ENCODE results near the gene PCDHGA2.

DNA sequence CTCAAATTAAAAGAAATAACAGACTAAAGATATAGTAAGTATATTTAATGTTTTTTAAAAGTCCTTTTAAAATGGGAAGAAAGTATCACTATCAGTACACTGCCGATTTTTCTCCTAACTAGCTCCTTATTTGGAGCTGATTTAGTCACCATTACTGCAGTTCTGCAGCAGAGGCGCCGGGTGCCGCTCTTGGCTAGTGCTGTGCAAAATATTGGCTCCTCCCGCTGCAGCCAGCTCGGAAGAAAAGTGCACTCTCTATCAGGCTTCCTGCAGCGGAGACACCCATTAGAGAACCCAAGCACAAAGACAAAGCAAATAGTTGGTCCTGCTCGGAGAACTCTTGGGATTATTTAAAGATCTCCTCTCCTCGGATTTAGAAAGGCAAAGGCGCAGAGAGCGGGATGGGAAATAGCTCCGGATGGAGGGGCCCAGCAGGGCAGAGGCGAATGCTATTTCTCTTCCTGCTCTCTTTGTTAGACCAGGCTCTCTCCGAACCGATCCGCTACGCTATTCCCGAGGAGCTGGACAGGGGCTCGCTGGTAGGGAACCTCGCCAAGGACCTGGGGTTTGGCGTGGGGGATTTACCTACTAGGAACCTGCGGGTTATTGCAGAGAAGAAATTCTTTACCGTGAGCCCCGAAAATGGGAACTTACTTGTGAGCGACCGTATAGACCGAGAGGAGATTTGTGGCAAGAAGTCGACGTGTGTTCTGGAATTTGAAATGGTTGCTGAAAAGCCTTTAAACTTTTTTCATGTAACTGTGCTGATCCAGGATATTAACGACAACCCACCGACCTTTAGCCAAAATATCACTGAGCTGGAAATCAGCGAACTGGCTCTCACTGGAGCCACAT, 31.7 kb downstream of the PCDHGA2 start, which contains the start of gene PCDHGB3:
- TF ChIP-seq GATA2 (IDR thresholded peaks at IDR 0.05; ENCODE audit: low read depth, low read length) (no peak), GATA3 (IDR thresholded peaks at IDR 0.05; ENCODE audit: low read depth, low read length) (no peak)

Data from SH-SY5Y (cell line).